ENCODE data around the gene BHLHE40.
A peak's percentile ranks its signal among the peaks of the same experiment; 100 is the strongest.

Gene BHLHE40

DNA sequence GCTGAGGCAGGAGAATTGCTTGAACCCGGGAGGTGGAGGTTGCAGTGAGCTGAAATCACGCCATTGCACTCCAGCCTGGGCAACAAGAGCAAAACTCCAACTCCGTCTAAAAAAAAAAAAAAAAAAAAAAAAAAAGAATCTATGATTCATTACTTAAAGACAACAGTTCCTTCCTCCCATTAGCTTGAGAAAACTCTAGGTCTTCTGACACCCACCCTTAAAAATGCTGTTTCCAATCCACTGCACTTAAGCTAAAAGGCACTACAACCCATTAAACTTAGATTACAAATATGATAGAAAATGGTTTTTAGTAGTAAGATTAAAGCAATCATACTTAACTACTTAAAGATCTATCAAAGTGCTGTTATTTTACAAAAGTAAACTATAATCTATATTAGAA lies 40.0 kb upstream of the BHLHE40 start:
- TF ChIP-seq, protein P1, sequence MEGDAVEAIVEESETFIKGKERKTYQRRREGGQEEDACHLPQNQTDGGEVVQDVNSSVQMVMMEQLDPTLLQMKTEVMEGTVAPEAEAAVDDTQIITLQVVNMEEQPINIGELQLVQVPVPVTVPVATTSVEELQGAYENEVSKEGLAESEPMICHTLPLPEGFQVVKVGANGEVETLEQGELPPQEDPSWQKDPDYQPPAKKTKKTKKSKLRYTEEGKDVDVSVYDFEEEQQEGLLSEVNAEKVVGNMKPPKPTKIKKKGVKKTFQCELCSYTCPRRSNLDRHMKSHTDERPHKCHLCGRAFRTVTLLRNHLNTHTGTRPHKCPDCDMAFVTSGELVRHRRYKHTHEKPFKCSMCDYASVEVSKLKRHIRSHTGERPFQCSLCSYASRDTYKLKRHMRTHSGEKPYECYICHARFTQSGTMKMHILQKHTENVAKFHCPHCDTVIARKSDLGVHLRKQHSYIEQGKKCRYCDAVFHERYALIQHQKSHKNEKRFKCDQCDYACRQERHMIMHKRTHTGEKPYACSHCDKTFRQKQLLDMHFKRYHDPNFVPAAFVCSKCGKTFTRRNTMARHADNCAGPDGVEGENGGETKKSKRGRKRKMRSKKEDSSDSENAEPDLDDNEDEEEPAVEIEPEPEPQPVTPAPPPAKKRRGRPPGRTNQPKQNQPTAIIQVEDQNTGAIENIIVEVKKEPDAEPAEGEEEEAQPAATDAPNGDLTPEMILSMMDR (IDR thresholded peaks at IDR 0.05; ENCODE audit: low read depth, low read length) = no peak
- DNase-seq (ENCODE audit: low read depth in 2 of 2) = peak in 1 of 2 donors; percentile 55
- no peak overlapping the region for H3K4me3 ChIP-seq (replicated peaks in 1 of 2; ENCODE audit: low read depth in 2 of 2, low read length in 2 of 2)

DNA sequence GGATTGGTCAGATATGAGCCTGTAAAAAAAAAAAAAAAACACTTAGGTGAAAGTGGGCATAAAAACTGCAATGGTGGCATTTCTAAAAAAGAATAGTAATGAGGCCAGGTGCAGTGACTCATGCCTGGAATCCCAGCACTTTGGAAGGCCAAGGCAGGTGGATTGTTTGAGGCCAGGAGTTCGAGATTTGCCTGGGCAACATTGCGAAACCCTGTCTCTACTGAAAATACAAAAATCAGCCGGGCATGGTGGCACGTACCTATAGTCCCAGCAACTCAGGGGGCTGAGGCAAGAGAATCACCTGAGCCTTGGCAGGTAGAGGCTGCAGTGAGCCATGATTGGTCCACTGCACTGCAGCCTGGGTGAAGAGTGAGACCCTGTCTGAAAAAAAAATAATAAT lies 38.3 kb upstream of the BHLHE40 start:
- H3K4me3 ChIP-seq (replicated peaks in 1 of 2; ENCODE audit: low read depth in 2 of 2, low read length in 2 of 2) = no peak overlapping the region
- no peak for DNase-seq (ENCODE audit: low read depth in 2 of 2)
- TF ChIP-seq, protein P1 (IDR thresholded peaks at IDR 0.05; ENCODE audit: low read depth, low read length) = no peak

DNA sequence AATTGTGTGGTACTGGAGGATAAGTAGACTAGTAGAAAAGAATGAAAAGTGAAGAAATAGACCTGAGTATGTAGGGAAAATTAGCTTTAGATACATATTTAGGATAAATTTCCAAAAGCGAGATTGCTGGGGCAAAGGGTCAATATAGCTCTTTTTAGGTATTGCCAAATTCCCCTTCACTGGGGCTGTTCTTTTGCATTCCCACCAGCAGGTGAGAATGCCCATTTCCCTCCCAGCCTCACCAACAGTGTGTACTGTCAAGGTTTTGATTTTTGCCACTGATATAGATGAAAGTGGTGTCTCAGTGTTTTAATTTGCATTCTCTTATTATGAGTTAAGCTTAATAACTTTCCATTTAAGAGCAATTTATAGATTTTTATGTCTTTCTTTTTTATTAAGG lies 35.7 kb upstream of the BHLHE40 start:
- no peak overlapping the region for H3K4me3 ChIP-seq (replicated peaks in 1 of 2; ENCODE audit: low read depth in 2 of 2, low read length in 2 of 2)
- DNase-seq (ENCODE audit: low read depth in 2 of 2) = no peak
- TF ChIP-seq, protein P1 (IDR thresholded peaks at IDR 0.05; ENCODE audit: low read depth, low read length) = peak; percentile 40

DNA sequence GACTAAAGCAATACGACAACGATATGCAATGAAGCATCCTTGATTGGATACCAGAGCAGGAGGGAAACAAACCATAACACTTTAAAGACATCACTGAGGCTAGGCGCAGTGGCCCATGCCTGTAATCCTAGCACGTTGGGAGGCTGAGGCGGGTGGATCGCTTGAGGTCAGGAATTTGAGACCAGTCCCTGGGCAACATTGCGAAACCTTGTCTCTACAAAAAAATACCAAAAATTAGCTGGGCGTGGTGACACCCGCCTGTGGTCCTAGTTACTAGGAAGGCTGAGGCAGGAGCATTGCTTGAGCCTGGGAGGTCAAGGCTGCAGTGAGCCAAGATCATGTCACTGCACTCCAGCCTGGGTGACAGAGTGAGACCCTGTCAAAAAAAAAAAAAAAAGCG lies 33.9 kb upstream of the BHLHE40 start:
- H3K4me3 ChIP-seq (replicated peaks in 1 of 2; ENCODE audit: low read depth in 2 of 2, low read length in 2 of 2) = no peak overlapping the region
- TF ChIP-seq, protein P1 (IDR thresholded peaks at IDR 0.05; ENCODE audit: low read depth, low read length) = no peak
- DNase-seq (ENCODE audit: low read depth in 2 of 2) = no peak

DNA sequence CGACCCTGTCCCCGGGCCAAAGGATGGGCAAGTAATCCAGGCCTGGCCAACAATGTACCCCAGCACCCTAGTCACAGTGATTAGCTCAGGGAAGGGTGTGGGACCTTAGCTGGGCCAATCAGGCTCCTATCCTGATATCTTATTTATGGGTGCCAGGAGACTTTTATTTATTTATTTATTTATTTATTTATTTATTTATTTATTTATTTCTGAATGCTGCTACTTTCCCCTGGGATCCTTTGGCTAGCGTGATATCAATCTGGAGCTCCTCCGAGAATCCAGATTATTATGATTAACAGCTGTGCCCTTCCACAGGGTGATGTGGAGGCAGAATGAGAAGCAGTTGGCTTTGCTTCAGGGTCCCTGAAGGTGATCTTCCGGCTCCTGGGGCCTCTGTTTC lies 32.2 kb upstream of the BHLHE40 start:
- no peak for DNase-seq (ENCODE audit: low read depth in 2 of 2)
- H3K4me3 ChIP-seq (replicated peaks in 1 of 2; ENCODE audit: low read depth in 2 of 2, low read length in 2 of 2) = no peak overlapping the region
- TF ChIP-seq, protein P1 (IDR thresholded peaks at IDR 0.05; ENCODE audit: low read depth, low read length) = no peak

DNA sequence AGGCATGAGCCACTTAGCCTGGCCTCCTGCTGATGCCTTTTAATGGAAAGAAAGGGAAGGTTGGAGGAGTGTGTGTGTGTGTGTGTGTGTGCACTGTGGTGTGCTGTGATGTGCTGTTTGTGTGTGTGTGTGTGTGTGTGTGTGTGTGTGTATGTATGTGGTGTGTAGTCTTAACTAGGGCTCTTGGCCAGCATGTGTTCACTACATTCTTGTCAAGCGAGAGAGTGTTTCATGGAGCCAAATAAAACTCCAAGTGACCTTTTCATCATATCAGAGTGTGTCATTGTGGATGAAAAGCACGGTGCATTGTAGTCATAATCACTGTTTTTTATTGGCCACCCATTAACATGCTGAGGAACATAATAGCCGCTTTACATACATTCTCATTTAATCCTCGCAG lies 30.8 kb upstream of the BHLHE40 start:
- H3K4me3 ChIP-seq (replicated peaks in 1 of 2; ENCODE audit: low read depth in 2 of 2, low read length in 2 of 2) = no peak overlapping the region
- peak; percentile 14 to 31 for DNase-seq (ENCODE audit: low read depth in 2 of 2)
- TF ChIP-seq, protein P1 (IDR thresholded peaks at IDR 0.05; ENCODE audit: low read depth, low read length) = no peak

DNA sequence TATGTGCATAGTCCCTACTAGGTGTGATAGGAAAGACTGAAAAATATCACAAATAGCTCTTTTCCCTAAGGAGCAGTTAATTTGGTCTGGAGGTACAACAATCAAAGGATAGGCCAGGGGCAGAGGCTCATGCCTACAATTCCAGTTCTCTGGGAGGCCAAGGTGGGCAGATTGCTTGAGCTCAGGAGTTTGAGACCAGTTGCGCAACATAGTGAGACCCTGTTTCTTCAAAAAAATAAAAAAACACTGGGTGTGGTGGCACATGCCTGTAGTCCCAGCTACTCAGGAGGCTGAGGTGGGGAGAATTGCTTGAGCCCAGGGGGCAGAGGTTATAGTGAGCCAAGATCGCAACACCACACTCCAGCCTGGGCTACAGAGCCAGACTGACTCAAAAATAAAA lies 30.2 kb upstream of the BHLHE40 start:
- no peak overlapping the region for H3K4me3 ChIP-seq (replicated peaks in 1 of 2; ENCODE audit: low read depth in 2 of 2, low read length in 2 of 2)
- TF ChIP-seq, protein P1 (IDR thresholded peaks at IDR 0.05; ENCODE audit: low read depth, low read length) = no peak
- DNase-seq (ENCODE audit: low read depth in 2 of 2) = no peak

Data from cardiac fibroblast (primary cell).